Transverse colon (tissue), 4 donors: ENCODE results near the gene RPS6KC1. TPM values are rescaled to one million over a fixed set of nuclear protein-coding genes. Genes with fewer than 3 reads are reported as not detected.

ENCODE experiments used
- DNase-seq: peaks from one replicate; pipeline ENCODE4 v3.0.0-alpha.2; 2019
- H3K27ac ChIP-seq, 4 donors: fragments of 200-600 bp; sonication (generic); 2 replicates each; pipeline ENCODE4 v1.5.1; 2016 to 2018; ENCODE audit warnings: inconsistent platforms in 4 of 4
- H3K27me3 ChIP-seq: fragments of 200-600 bp; sonication (generic); 2 replicates; pipeline ENCODE4 v1.5.1; 2017; ENCODE audit warnings: inconsistent platforms
- H3K36me3 ChIP-seq, 4 donors: fragments of 200-600 bp; sonication (generic); 2 replicates each; pipeline ENCODE4 v1.5.1; 2017 to 2019; ENCODE audit warnings: inconsistent platforms in 4 of 4
- H3K4me1 ChIP-seq, 4 donors: fragments of 200-600 bp; sonication (generic); 2 replicates each; pipeline ENCODE4 v1.5.1; 2017 to 2020; ENCODE audit warnings: inconsistent platforms in 4 of 4
- H3K4me3 ChIP-seq, 4 donors: fragments of 200-600 bp; sonication (generic); 1 replicate in 1 of 4; 2 replicates in 3 of 4; pipeline versions ENCODE4 v1.5.1 to v1.6.1; 2017 to 2019; ENCODE audit warnings: inconsistent platforms in 4 of 4
- H3K9me3 ChIP-seq, 2 donors: fragments of 200-600 bp; sonication (generic); 2 replicates each; pipeline ENCODE4 v1.5.1; 2017 to 2019; ENCODE audit warnings: inconsistent platforms in 2 of 2
- EP300 ChIP-seq: sonication (generic); formaldehyde crosslinking; IDR thresholded peaks from one replicate; pipeline ENCODE4 v1.6.1; 2017; ENCODE audit warnings: antibody characterized with exemption, low read depth
- POLR2A ChIP-seq: fragments of 450-650 bp; IDR thresholded peaks from one replicate; pipeline ENCODE4 v1.6.1; 2016; ENCODE audit warnings: antibody characterized with exemption, mild to moderate bottlenecking, moderate library complexity
- POLR2AphosphoS5 ChIP-seq, 3 donors: sonication (generic); formaldehyde crosslinking; IDR thresholded peaks; one replicate each; pipeline ENCODE4 v1.6.1; 2016; ENCODE audit warnings: antibody characterized with exemption in 3 of 3
- WGBS, 2 donors: methylation state at CpG; one replicate each; pipeline ENCODE4 v1.1.5; 2018; ENCODE audit warnings: low coverage in 1 of 2; 5-methylcytosine and 5-hydroxymethylcytosine counted together
- in situ Hi-C, 4 donors: fragments of 200-750 bp; cut with MboI; loops; one replicate each; pipeline versions ENCODE4 v1.15.0 to v1.15.1; 2017; ENCODE audit warnings: low sequenced_read_pairs in 3 of 4, low pct_ligation_motif_present in 1 of 4, low pct_unique_long_range_greater_than_20kb in 1 of 4
- intact Hi-C: fragments of 100-400 bp; cut with DNase I; formaldehyde crosslinking; loops from one replicate; pipeline ENCODE4 v1.15.1; 2023; ENCODE audit warnings: low total_unique reads
- total RNA-seq, 4 donors: library from RNA; depleted of rRNA; stranded (reverse); fragments of >200 nt; gene quantifications; one replicate each; pipeline ENCODE4 v1.1.0, GENCODE V29; 2016
- TF ChIP-seq, protein P1 (sequence below), 5 experiments: fragments of 200-600 bp in 3 of 5; fragments of 450-650 bp in 2 of 5; sonication (generic) in 3 of 5; IDR thresholded peaks; 1 replicate in 2 of 5; 2 replicates in 3 of 5; pipeline ENCODE4 v1.5.1; 2016 to 2017; ENCODE audit warnings: antibody characterized with exemption in 5 of 5, inconsistent platforms in 3 of 5, mild to moderate bottlenecking in 2 of 5, moderate library complexity in 1 of 5

Gene RPS6KC1
- total RNA-seq, 4 donors from 2014 or later = 11.5 to 20.3 (median 14.0) TPM

DNA sequence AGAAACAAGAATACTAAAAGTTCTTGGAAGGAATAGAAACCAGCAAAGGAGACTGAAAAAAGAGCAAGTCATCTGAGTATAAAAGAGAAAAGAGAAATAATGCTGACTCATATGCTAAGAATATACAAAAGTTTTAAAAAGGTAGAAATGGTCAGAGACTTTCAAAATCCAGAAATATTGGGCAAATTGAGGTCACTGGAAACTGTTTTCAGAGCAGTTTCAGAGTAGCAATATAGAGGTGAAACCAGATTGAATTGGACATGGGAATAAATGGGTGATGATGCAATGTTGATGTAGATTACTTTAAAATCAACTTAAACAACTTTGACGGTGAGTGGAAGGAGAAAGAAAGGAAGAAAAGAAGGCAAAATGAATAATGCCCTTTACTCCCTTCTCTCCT, 1.8 kb upstream of the RPS6KC1 start:
- DNase-seq = no peak
- intact Hi-C loops = no loop called here
- Histone ChIP-seq H3K4me3 (no peak overlapping the region), H3K4me1 (peaks cover 0 to 22% (median 15%) of the 10 kb centered on the region in 4 donors), H3K27me3 (peaks cover 41% of the 10 kb centered on the region), H3K36me3 (no peaks in the 10 kb centered on the region), H3K27ac (no peak overlapping the region), H3K9me3 (no peaks in the 10 kb centered on the region)
- TF ChIP-seq POLR2A = no peak
- no peak for TF ChIP-seq POLR2AphosphoS5 (IDR thresholded peaks at IDR 0.05)
- no peak for TF ChIP-seq EP300
- TF ChIP-seq, protein P1, sequence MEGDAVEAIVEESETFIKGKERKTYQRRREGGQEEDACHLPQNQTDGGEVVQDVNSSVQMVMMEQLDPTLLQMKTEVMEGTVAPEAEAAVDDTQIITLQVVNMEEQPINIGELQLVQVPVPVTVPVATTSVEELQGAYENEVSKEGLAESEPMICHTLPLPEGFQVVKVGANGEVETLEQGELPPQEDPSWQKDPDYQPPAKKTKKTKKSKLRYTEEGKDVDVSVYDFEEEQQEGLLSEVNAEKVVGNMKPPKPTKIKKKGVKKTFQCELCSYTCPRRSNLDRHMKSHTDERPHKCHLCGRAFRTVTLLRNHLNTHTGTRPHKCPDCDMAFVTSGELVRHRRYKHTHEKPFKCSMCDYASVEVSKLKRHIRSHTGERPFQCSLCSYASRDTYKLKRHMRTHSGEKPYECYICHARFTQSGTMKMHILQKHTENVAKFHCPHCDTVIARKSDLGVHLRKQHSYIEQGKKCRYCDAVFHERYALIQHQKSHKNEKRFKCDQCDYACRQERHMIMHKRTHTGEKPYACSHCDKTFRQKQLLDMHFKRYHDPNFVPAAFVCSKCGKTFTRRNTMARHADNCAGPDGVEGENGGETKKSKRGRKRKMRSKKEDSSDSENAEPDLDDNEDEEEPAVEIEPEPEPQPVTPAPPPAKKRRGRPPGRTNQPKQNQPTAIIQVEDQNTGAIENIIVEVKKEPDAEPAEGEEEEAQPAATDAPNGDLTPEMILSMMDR (IDR thresholded peaks at IDR 0.05) = no peak
- in situ Hi-C loops = no loop called here
- 50 to 82% methylated on average over 1 of the region's 1 CpG for WGBS, 2 donors

DNA sequence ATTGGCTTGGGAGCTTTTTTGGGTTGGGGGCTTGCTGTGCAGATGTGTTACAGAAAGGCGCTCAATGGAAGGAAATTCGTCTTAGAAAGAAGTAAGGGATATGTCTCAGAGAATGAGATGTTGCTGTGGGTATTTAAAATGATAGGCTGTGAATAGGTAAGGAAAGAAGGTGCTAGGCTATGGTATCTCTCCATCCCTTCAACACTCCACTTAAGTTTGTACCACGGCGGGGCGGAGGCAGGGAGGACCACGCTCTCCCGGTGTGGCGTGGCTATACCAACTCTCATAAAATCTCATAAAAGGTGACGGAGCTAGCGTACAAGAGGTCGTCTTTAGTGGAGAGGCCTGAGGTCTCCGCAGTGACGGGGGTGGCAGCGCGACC, 305 bp upstream of the RPS6KC1 start:
- H3K4me3 ChIP-seq = peak overlapping the region; percentile 58 to 97 (median 78)
- in situ Hi-C loops (no loop called here), intact Hi-C loops (no loop called here)
- no peaks in the 10 kb centered on the region for H3K36me3 ChIP-seq
- peaks cover 0 to 22% (median 15%) of the 10 kb centered on the region in 4 donors for H3K4me1 ChIP-seq
- H3K27ac ChIP-seq = peak overlapping the region; percentile 76 to 85 (median 80)
- WGBS, 2 donors = 13 to 24% methylated on average over 6 to 15 of the region's 15 CpGs
- DNase-seq = no peak
- no peaks in the 10 kb centered on the region for H3K9me3 ChIP-seq
- H3K27me3 ChIP-seq = peaks cover 35% of the 10 kb centered on the region
- TF ChIP-seq, protein P1 (IDR thresholded peaks at IDR 0.05) = no peak
- no peak for TF ChIP-seq POLR2A
- no peak for TF ChIP-seq EP300
- no peak for TF ChIP-seq POLR2AphosphoS5 (IDR thresholded peaks at IDR 0.05)

DNA sequence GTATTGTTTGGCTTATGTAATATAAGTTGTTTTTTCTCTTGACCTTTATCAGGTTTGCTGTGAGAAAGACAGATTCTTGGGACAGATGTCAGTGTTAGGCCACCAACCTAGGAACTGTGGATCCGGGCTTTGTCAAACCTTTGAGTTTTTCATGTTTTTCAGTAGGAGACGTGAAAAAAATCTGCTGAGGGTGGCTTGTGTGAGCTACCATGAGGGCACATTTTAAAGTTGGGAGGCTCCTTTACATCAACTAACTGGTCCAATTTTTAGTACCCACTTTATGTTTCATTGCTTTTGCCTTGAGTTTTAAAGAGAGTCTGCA, 801 bp downstream of the RPS6KC1 start:
- intact Hi-C loops (no loop called here), in situ Hi-C loops (no loop called here)
- peak overlapping the region; percentile 76 to 85 (median 80) for H3K27ac ChIP-seq
- H3K9me3 ChIP-seq = no peaks in the 10 kb centered on the region
- peak overlapping the region in 3 of 4 donors; percentile 68 to 97 (median 87) for H3K4me3 ChIP-seq
- 22% methylated on average over 2 of the region's 2 CpGs; no CpG with 5 or more reads in 1 of the 2 donors for WGBS, 2 donors
- H3K36me3 ChIP-seq = no peaks in the 10 kb centered on the region
- no peak for DNase-seq
- TF ChIP-seq, protein P1 (IDR thresholded peaks at IDR 0.05) = no peak
- TF ChIP-seq POLR2A = no peak
- no peak for TF ChIP-seq EP300
- H3K27me3 ChIP-seq = peaks cover 26% of the 10 kb centered on the region
- peaks cover 0 to 22% (median 15%) of the 10 kb centered on the region in 4 donors for H3K4me1 ChIP-seq

DNA sequence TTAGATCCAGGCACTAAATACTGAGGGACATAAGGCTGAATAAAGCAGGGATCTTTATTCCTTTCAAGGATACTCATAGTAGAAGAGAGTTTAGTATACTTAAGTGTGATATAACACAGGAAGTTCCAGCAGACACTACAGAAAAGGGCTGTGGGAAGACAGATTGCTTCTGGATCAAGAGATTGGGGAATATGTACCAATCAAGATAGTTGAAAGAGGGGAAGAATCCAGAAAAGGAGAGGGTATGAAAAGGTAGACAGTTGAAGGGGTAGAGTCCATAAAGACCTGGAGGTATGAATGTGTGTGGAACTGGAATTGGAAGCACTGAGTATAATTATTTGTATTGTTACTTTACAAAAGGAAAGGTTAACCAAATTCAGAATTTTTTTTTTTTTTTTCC, 2.4 kb downstream of the RPS6KC1 start:
- Histone ChIP-seq H3K9me3 (no peaks in the 10 kb centered on the region), H3K27ac (no peak overlapping the region), H3K4me3 (no peak overlapping the region), H3K4me1 (peaks cover 0 to 22% (median 15%) of the 10 kb centered on the region in 4 donors), H3K36me3 (no peaks in the 10 kb centered on the region), H3K27me3 (peaks cover 11% of the 10 kb centered on the region)
- in situ Hi-C loops = no loop called here
- intact Hi-C loops = no loop called here
- TF ChIP-seq POLR2AphosphoS5 (IDR thresholded peaks at IDR 0.05) (no peak), EP300 (no peak), POLR2A (no peak)
- TF ChIP-seq, protein P1 (IDR thresholded peaks at IDR 0.05) = no peak
- DNase-seq = no peak
